SU-DHL-6 (cell line): ENCODE data around the gene LTBP2.

ENCODE experiments used
- CTCF ChIP-seq: fragments of 200-600 bp; sonication (generic); IDR thresholded peaks from one replicate; pipeline ENCODE4 v1.5.1; 2017; ENCODE audit warnings: antibody characterized with exemption, mild to moderate bottlenecking, low read length, moderate library complexity; ENCODE audit not compliant: insufficient read depth, poor library complexity, severe bottlenecking
- EZH2phosphoT487 ChIP-seq: fragments of 200-600 bp; sonication (generic), shearing (Covaris generic); conservative IDR thresholded peaks from 2 replicates; pipeline ENCODE4 v1.6.1; 2018; ENCODE audit warnings: mild to moderate bottlenecking, antibody characterized with exemption, low read length, moderate library complexity, mixed read lengths

DNA sequence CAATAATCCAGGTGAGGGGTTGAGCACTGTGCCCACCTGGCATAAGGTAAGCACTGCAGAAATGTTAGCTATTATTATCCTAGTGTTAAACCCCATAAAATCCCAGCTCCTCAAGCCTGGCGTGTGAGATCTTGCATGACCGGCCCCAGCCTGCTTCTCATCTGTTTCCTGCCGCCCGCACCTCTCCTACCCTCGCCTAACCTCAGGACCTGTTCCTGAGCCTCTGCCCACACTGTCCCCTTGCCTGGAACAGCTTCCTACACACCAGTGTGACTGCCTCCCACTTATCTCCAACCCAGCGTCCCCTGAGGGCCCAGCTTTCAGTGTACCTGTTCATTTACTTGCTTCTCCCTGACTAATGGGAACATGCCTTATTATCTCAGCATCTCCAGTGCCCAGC lies 93.8 kb downstream of the LTBP2 start:
- TF ChIP-seq CTCF (no peak), EZH2phosphoT487 (no peak)
